ENCODE measurements around the gene FLT1. TPM values are rescaled to one million over a fixed set of nuclear protein-coding genes. Genes with fewer than 3 reads are reported as not detected.

The FLT1 gene
- polyA plus RNA-seq, 2 of the 4 experiments (the other 2 are of a cell fraction): not detected

DNA sequence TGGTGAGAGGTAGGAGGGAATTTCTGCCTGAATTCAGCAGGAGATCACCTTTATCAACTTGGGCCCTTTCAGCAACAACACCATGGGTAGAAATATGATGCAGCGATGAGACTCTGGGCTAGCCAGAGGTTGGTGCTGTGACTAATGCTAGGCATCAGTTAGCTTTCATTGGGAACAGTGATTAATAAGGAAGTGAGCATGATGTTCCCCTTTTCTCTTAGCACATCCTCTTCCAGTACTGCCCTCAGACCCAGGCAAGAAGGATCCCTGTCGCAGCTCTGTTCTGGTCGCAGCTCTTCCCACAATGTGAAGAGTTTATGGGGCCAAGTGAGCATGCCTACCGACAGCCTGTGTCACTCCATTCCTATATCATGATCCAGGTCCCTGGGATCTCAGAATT, 100.5 kb downstream of the FLT1 start:
- H3K4me2 ChIP-seq: no peak overlapping the region
- H3K4me3 ChIP-seq: no peak overlapping the region
- CTCF ChIA-PET: no interaction called here
- FAIRE-seq: no peak
- H3K27ac ChIP-seq: no peak overlapping the region
- H3K9me3 ChIP-seq: no peaks in the 10 kb centered on the region
- WGBS (ENCODE audit: missing lambda C conversion rate): 43% methylated on average over 4 of the region's 4 CpGs
- ATAC-seq: no peak
- POLR2A ChIA-PET: no interaction called here
- no peaks in the 10 kb centered on the region for H3K4me1 ChIP-seq
- no peak for DNase-seq (ENCODE audit: low read depth in 1 of 2, low spot score in 1 of 2)
- TF ChIP-seq, protein P1, sequence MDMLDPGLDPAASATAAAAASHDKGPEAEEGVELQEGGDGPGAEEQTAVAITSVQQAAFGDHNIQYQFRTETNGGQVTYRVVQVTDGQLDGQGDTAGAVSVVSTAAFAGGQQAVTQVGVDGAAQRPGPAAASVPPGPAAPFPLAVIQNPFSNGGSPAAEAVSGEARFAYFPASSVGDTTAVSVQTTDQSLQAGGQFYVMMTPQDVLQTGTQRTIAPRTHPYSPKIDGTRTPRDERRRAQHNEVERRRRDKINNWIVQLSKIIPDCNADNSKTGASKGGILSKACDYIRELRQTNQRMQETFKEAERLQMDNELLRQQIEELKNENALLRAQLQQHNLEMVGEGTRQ (IDR thresholded peaks at IDR 0.05): no peak
- TF ChIP-seq, protein P2, sequence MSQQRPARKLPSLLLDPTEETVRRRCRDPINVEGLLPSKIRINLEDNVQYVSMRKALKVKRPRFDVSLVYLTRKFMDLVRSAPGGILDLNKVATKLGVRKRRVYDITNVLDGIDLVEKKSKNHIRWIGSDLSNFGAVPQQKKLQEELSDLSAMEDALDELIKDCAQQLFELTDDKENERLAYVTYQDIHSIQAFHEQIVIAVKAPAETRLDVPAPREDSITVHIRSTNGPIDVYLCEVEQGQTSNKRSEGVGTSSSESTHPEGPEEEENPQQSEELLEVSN (IDR thresholded peaks at IDR 0.05; ENCODE audit: borderline replicate concordance, low read depth): no peak
- no peak for TF ChIP-seq CBX2 (IDR thresholded peaks at IDR 0.05; ENCODE audit: borderline replicate concordance, low read depth)
- no peak for TF ChIP-seq CHD4 (IDR thresholded peaks at IDR 0.05; ENCODE audit: borderline replicate concordance)

- ATAC-seq (no peak), DNase-seq (ENCODE audit: low read depth in 1 of 2, low spot score in 1 of 2) (no peak), FAIRE-seq (no peak)
- TF ChIP-seq TFCP2L1 (CRISPR knock-in tag; IDR thresholded peaks at IDR 0.05) (no peak), ZSCAN20 (CRISPR knock-in tag; IDR thresholded peaks at IDR 0.05) (no peak), CBX8 (IDR thresholded peaks at IDR 0.05) (no peak; the same call in 1 of the 2 replicates), ESRRA (IDR thresholded peaks at IDR 0.05; ENCODE audit: borderline replicate concordance, low read length) (no peak), RAD21 (conservative IDR thresholded peaks at IDR 0.05 in 1 of 2, IDR thresholded peaks at IDR 0.05 in 1 of 2) (no peak), POLR2A (IDR thresholded peaks at IDR 0.05; ENCODE audit: low read length) (no peak), CHD2 (IDR thresholded peaks at IDR 0.05; ENCODE audit: low read length, partially characterized antibody) (no peak), NPAS2 (CRISPR knock-in tag; IDR thresholded peaks at IDR 0.05; ENCODE audit: borderline replicate concordance) (no peak), EHMT2 (IDR thresholded peaks at IDR 0.05; ENCODE audit: low read depth) (no peak), HOXA7 (CRISPR knock-in tag; IDR thresholded peaks at IDR 0.05) (no peak), FOSB (CRISPR knock-in tag; IDR thresholded peaks at IDR 0.05) (no peak), RARB (CRISPR knock-in tag; IDR thresholded peaks at IDR 0.05) (no peak), MAFK (IDR thresholded peaks at IDR 0.05; ENCODE audit: partially characterized antibody) (no peak), SMC3 (IDR thresholded peaks at IDR 0.05) (no peak), KDM1A (IDR thresholded peaks at IDR 0.05; ENCODE audit: low read depth) (no peak), TP53 (CRISPR knock-in tag; IDR thresholded peaks at IDR 0.05) (no peak), HMGXB4 (CRISPR knock-in tag; IDR thresholded peaks at IDR 0.05; ENCODE audit: borderline replicate concordance) (no peak)
- H3K9me3 ChIP-seq: no peaks in the 10 kb centered on the region
- WGBS (ENCODE audit: missing lambda C conversion rate): 22% methylated on average over 5 of the region's 5 CpGs
- ChIA-PET POLR2A (no interaction called here), CTCF (no interaction called here)
- H3K4me2 ChIP-seq: no peak overlapping the region
- H3K4me1 ChIP-seq: no peaks in the 10 kb centered on the region
- H3K4me3 ChIP-seq: no peak overlapping the region
- no peak overlapping the region for H3K27ac ChIP-seq
Observed at GRCh38 chr13:28392896-28393505, 101.9 kb downstream of the FLT1 start.

DNA sequence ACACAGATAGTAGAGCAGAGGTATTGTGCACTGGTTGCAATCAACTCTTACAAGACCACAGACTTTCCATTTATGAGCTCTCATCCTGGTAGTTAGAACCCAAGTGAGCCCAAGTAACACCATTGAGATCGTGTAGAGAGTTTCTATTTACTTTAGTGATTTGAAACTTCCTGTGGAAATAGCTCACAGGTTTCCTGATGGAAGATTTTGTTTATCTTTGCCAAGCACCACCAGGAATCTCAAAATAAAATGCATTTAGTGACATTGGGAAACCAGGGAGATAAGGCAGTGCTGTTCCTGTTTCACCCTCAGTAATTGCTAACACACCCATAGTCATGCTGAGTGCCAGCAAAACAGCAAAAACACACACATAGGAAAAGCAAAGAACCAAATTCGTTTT, 102.5 kb downstream of the FLT1 start:
- 2% methylated on average over 2 of the region's 2 CpGs for WGBS (ENCODE audit: missing lambda C conversion rate)
- no peak overlapping the region for H3K4me3 ChIP-seq
- ChIA-PET POLR2A (no interaction called here), CTCF (no interaction called here)
- no peaks in the 10 kb centered on the region for H3K9me3 ChIP-seq
- H3K4me2 ChIP-seq: no peak overlapping the region
- TF ChIP-seq EHMT2 (IDR thresholded peaks at IDR 0.05; ENCODE audit: low read depth) (no peak), RNF2 (IDR thresholded peaks at IDR 0.05; ENCODE audit: borderline replicate concordance, low read depth) (peak; percentile 21; the same call in 1 of the 2 replicates), RFX5 (IDR thresholded peaks at IDR 0.05) (no peak), MAFK (IDR thresholded peaks at IDR 0.05; ENCODE audit: partially characterized antibody) (no peak)
- no peaks in the 10 kb centered on the region for H3K4me1 ChIP-seq
- ATAC-seq (no peak), FAIRE-seq (no peak), DNase-seq (ENCODE audit: low read depth in 1 of 2, low spot score in 1 of 2) (no peak)
- H3K27ac ChIP-seq: no peak overlapping the region

Measured in A549 (cell line).